HEK293 (cell line): Measurements from ENCODE around the gene RASD1.

Source experiments
- CTCF ChIP-seq: fragments of 450-650 bp; formaldehyde crosslinking; IDR thresholded peaks from 2 replicates; pipeline ENCODE4 v1.5.1; 2016; ENCODE audit warnings: missing biosample characterization, missing genetic modification characterization
- SETDB1 ChIP-seq: IDR thresholded peaks from one replicate; pipeline ENCODE4 v1.6.1; 2017; ENCODE audit warnings: mild to moderate bottlenecking, low read length, moderate library complexity, mixed read lengths; ENCODE audit not compliant: insufficient read length
- ZBTB10 ChIP-seq: fragments of 450-650 bp; formaldehyde crosslinking; IDR thresholded peaks from 2 replicates; pipeline ENCODE4 v1.5.1; 2016; ENCODE audit warnings: missing biosample characterization, missing genetic modification characterization
- ZBTB11 ChIP-seq: fragments of 450-650 bp; formaldehyde crosslinking; conservative IDR thresholded peaks from 2 replicates; pipeline ENCODE4 v1.5.1; 2016; ENCODE audit warnings: low read depth, missing biosample characterization, missing genetic modification characterization
- ZBTB8A ChIP-seq: fragments of 450-650 bp; formaldehyde crosslinking; IDR thresholded peaks from 2 replicates; pipeline ENCODE4 v1.5.1; 2016; ENCODE audit warnings: missing biosample characterization, missing genetic modification characterization
- ZFP41 ChIP-seq: fragments of 450-650 bp; formaldehyde crosslinking; IDR thresholded peaks from 2 replicates; pipeline ENCODE4 v1.5.1; 2016; ENCODE audit warnings: missing biosample characterization, missing genetic modification characterization, borderline replicate concordance
- ZNF133 ChIP-seq: fragments of 450-650 bp; formaldehyde crosslinking; IDR thresholded peaks from 2 replicates; pipeline ENCODE4 v1.5.1; 2016; ENCODE audit warnings: missing biosample characterization, missing genetic modification characterization
- ZNF18 ChIP-seq: fragments of 450-650 bp; formaldehyde crosslinking; IDR thresholded peaks from 2 replicates; pipeline ENCODE4 v1.5.1; 2016; ENCODE audit warnings: missing biosample characterization, missing genetic modification characterization
- ZNF335 ChIP-seq: fragments of 450-650 bp; formaldehyde crosslinking; conservative IDR thresholded peaks from 2 replicates; pipeline ENCODE4 v1.5.1; 2016; ENCODE audit warnings: missing biosample characterization, missing genetic modification characterization
- ZNF776 ChIP-seq: fragments of 450-650 bp; formaldehyde crosslinking; IDR thresholded peaks from 2 replicates; pipeline ENCODE4 v1.5.0; 2017; ENCODE audit warnings: missing biosample characterization, missing genetic modification characterization, borderline replicate concordance

GRCh38 chr17:17514361-17514992 is 18.3 kb upstream of the RASD1 start:
- TF ChIP-seq SETDB1 (no peak), ZBTB10 (tag by site-specific recombination) (no peak), ZNF18 (tag by site-specific recombination) (no peak), CTCF (tag by site-specific recombination) (no peak), ZNF335 (tag by site-specific recombination) (no peak), ZNF133 (no peak), ZBTB11 (tag by site-specific recombination) (no peak), ZBTB8A (no peak), ZFP41 (tag by site-specific recombination) (no peak), ZNF776 (no peak)
